IPS-20b (cell line): ENCODE data around the gene EPB41L4B.
"Not testable (repeated sequence)": the region's sequence is repeated elsewhere in the genome, so short reads cannot be mapped to it uniquely, and the experiment has no call there.

Experiments used
- H3K27ac ChIP-seq: one replicate; pipeline ENCODE4 v1.5.1; 2013; ENCODE audit warnings: low read length
- H3K27me3 ChIP-seq: 2 replicates; pipeline ENCODE4 v1.6.1; 2013; ENCODE audit warnings: mild to moderate bottlenecking, low read length, inconsistent platforms; ENCODE audit not compliant: insufficient read depth
- H3K36me3 ChIP-seq: 2 replicates; pipeline ENCODE4 v1.6.1; 2013; ENCODE audit warnings: low read depth, mild to moderate bottlenecking, inconsistent platforms, low read length, moderate library complexity; ENCODE audit not compliant: insufficient read depth
- H3K4me1 ChIP-seq: 2 replicates; pipeline ENCODE4 v1.6.1; 2013; ENCODE audit warnings: mild to moderate bottlenecking, control low read depth, inconsistent platforms, low read length, moderate library complexity; ENCODE audit not compliant: insufficient read depth
- H3K4me3 ChIP-seq: 2 replicates; pipeline ENCODE4 v1.5.1; 2013; ENCODE audit warnings: mild to moderate bottlenecking, low read length, inconsistent platforms
- H3K9ac ChIP-seq: 2 replicates; pipeline ENCODE4 v1.6.1; 2013; ENCODE audit warnings: low read depth, mild to moderate bottlenecking, inconsistent platforms, low read length, moderate library complexity
- H3K9me3 ChIP-seq: 2 replicates; pipeline ENCODE4 v1.6.1; 2013; ENCODE audit warnings: mild to moderate bottlenecking, low read depth, low read length, inconsistent platforms; ENCODE audit not compliant: insufficient read depth

Gene EPB41L4B

GRCh38 chr9:109239240-109239639 lies 81.6 kb downstream of the EPB41L4B start:
- Histone ChIP-seq H3K9me3 (no peaks in the 10 kb centered on the region), H3K36me3 (peaks cover 21% of the 10 kb centered on the region), H3K9ac (no peak overlapping the region), H3K27me3 (no peaks in the 10 kb centered on the region), H3K4me1 (peaks cover 2% of the 10 kb centered on the region), H3K27ac (no peak overlapping the region), H3K4me3 (no peak overlapping the region)

- H3K27ac ChIP-seq, result no peak overlapping the region
Measured at GRCh38 chr9:109238655-109239054, 82.2 kb downstream of the EPB41L4B start.

GRCh38 chr9:109238125-109238524 lies 82.7 kb downstream of the EPB41L4B start:
- Histone ChIP-seq H3K27ac (no peak overlapping the region), H3K4me3 (no peak overlapping the region), H3K36me3 (peaks cover 21% of the 10 kb centered on the region), H3K27me3 (no peaks in the 10 kb centered on the region), H3K4me1 (peaks cover 2% of the 10 kb centered on the region), H3K9ac (no peak overlapping the region), H3K9me3 (no peaks in the 10 kb centered on the region)

More at GRCh38 chr9:109238655-109239054, 82.2 kb downstream of the EPB41L4B start:
- Histone ChIP-seq H3K4me3 (no peak overlapping the region), H3K27me3 (no peaks in the 10 kb centered on the region), H3K9ac (no peak overlapping the region), H3K36me3 (peaks cover 21% of the 10 kb centered on the region), H3K9me3 (no peaks in the 10 kb centered on the region), H3K4me1 (peaks cover 2% of the 10 kb centered on the region)

- H3K4me3 ChIP-seq, result no peak overlapping the region
Measured at GRCh38 chr9:109232449-109233237, 88.2 kb downstream of the EPB41L4B start.

GRCh38 chr9:109231593-109231992 lies 89.3 kb downstream of the EPB41L4B start:
- no peak overlapping the region for H3K9ac ChIP-seq
- H3K36me3 ChIP-seq, result no peaks in the 10 kb centered on the region
- H3K4me3 ChIP-seq, result no peak overlapping the region
- no peaks in the 10 kb centered on the region for H3K9me3 ChIP-seq
- no peaks in the 10 kb centered on the region for H3K27me3 ChIP-seq
- no peak overlapping the region for H3K27ac ChIP-seq
- no peaks in the 10 kb centered on the region for H3K4me1 ChIP-seq

More at GRCh38 chr9:109232449-109233237, 88.2 kb downstream of the EPB41L4B start:
- Histone ChIP-seq H3K4me1 (no peaks in the 10 kb centered on the region), H3K36me3 (no peaks in the 10 kb centered on the region), H3K27ac (no peak overlapping the region), H3K9me3 (no peaks in the 10 kb centered on the region), H3K27me3 (no peaks in the 10 kb centered on the region), H3K9ac (no peak overlapping the region)

- H3K27me3 ChIP-seq, result no peaks in the 10 kb centered on the region
- H3K4me1 ChIP-seq, result no peaks in the 10 kb centered on the region
- H3K27ac ChIP-seq, result no peak overlapping the region
- H3K9me3 ChIP-seq, result no peaks in the 10 kb centered on the region
- no peak overlapping the region for H3K4me3 ChIP-seq
- no peak overlapping the region for H3K9ac ChIP-seq
- H3K36me3 ChIP-seq, result no peaks in the 10 kb centered on the region
Measured at GRCh38 chr9:109230277-109230676, 90.6 kb downstream of the EPB41L4B start.

GRCh38 chr9:109229682-109230081 lies 91.2 kb downstream of the EPB41L4B start:
- Histone ChIP-seq H3K4me3 (no peak overlapping the region), H3K27me3 (no peaks in the 10 kb centered on the region), H3K9ac (no peak overlapping the region), H3K36me3 (no peaks in the 10 kb centered on the region), H3K9me3 (no peaks in the 10 kb centered on the region), H3K27ac (no peak overlapping the region), H3K4me1 (no peaks in the 10 kb centered on the region)

- Histone ChIP-seq H3K27ac (no peak overlapping the region), H3K4me1 (no peaks in the 10 kb centered on the region), H3K9me3 (no peaks in the 10 kb centered on the region), H3K27me3 (no peaks in the 10 kb centered on the region), H3K9ac (no peak overlapping the region), H3K36me3 (no peaks in the 10 kb centered on the region), H3K4me3 (no peak overlapping the region)
Measured at GRCh38 chr9:109228093-109228642, 92.7 kb downstream of the EPB41L4B start.

- Histone ChIP-seq H3K4me1 (no peaks in the 10 kb centered on the region), H3K4me3 (no peak overlapping the region), H3K9me3 (no peaks in the 10 kb centered on the region), H3K27me3 (no peaks in the 10 kb centered on the region), H3K9ac (no peak overlapping the region), H3K27ac (no peak overlapping the region), H3K36me3 (no peaks in the 10 kb centered on the region)
Measured at GRCh38 chr9:109225629-109226028, 95.2 kb downstream of the EPB41L4B start.

GRCh38 chr9:109224751-109225150 lies 96.1 kb downstream of the EPB41L4B start:
- H3K27ac ChIP-seq, result no peak overlapping the region
- H3K4me3 ChIP-seq, result no peak overlapping the region
- no peaks in the 10 kb centered on the region for H3K36me3 ChIP-seq
- no peaks in the 10 kb centered on the region for H3K27me3 ChIP-seq
- H3K9ac ChIP-seq, result no peak overlapping the region
- H3K4me1 ChIP-seq, result no peaks in the 10 kb centered on the region
- no peaks in the 10 kb centered on the region for H3K9me3 ChIP-seq

- not testable (repeated sequence) for H3K27ac ChIP-seq, H3K36me3 ChIP-seq, H3K4me1 ChIP-seq, H3K4me3 ChIP-seq, H3K9me3 ChIP-seq, H3K27me3 ChIP-seq, H3K9ac ChIP-seq
Measured at GRCh38 chr9:109218242-109218641, 102.6 kb downstream of the EPB41L4B start.

GRCh38 chr9:109214414-109214813 lies 106.4 kb downstream of the EPB41L4B start:
- Histone ChIP-seq H3K9ac (no peak overlapping the region), H3K27ac (no peak overlapping the region), H3K4me3 (no peak overlapping the region), H3K9me3 (no peaks in the 10 kb centered on the region), H3K27me3 (no peaks in the 10 kb centered on the region), H3K4me1 (no peaks in the 10 kb centered on the region), H3K36me3 (no peaks in the 10 kb centered on the region)
